Ovary (tissue), 9 donors: Measurements from ENCODE around the gene BBIP1. TPM values are rescaled to one million over a fixed set of nuclear protein-coding genes. Genes with fewer than 3 reads are reported as not detected.

Source experiments
- DNase-seq, 5 donors: peaks; one replicate each; pipeline ENCODE4 v3.0.0-alpha.2; 2019 to 2020
- H3K27ac ChIP-seq, 2 donors: fragments of 200-600 bp; one replicate each; pipeline versions ENCODE4 v1.5.1 to v1.8.0; 2019 to 2022
- H3K27me3 ChIP-seq: fragments of 200-600 bp; one replicate; pipeline ENCODE4 v1.8.0; 2022
- H3K36me3 ChIP-seq: fragments of 200-600 bp; sonication (generic); one replicate; pipeline ENCODE4 v1.5.1; 2019
- H3K4me1 ChIP-seq: one replicate; pipeline ENCODE4 v1.8.1; 2013; ENCODE audit warnings: mild to moderate bottlenecking, moderate library complexity; ENCODE audit not compliant: insufficient read depth
- H3K4me3 ChIP-seq: fragments of 200-600 bp; sonication (generic); one replicate; pipeline ENCODE4 v1.5.1; 2017
- H3K9me3 ChIP-seq, 2 donors: fragments of 200-600 bp in 1 of 2; sonication (generic) in 1 of 2; one replicate each; pipeline versions ENCODE4 v1.5.1 to v1.8.1; 2013 to 2019; ENCODE audit warnings: mild to moderate bottlenecking in 1 of 2, moderate library complexity in 1 of 2
- EP300 ChIP-seq: sonication (generic); formaldehyde crosslinking; IDR thresholded peaks from one replicate; pipeline ENCODE4 v1.6.1; 2017; ENCODE audit warnings: antibody characterized with exemption
- POLR2A ChIP-seq: fragments of 450-650 bp; IDR thresholded peaks from one replicate; pipeline ENCODE4 v1.6.1; 2017; ENCODE audit warnings: antibody characterized with exemption, mild to moderate bottlenecking, moderate library complexity
- WGBS, 3 donors: extraction: QIAGEN DNeasy Blood & Tissue Kit in 1 of 3; methylation state at CpG; one replicate each; pipeline versions ENCODE4 v1.1.5 to v1.1.7; 2013 to 2017; 5-methylcytosine and 5-hydroxymethylcytosine counted together
- intact Hi-C, 4 donors: fragments of 100-400 bp; cut with DNase I; formaldehyde crosslinking; loops; one replicate each; pipeline versions ENCODE4 v1.11.0 to v1.15.1; 2022 to 2023
- polyA plus RNA-seq, 2 donors: library from polyadenylated mRNA; stranded (reverse); fragments of 200-250 nt in 1 of 2; fragments of 350-450 nt in 1 of 2; fragmentation: Illumina TruSeq in 1 of 2; extraction: RNeasy Lipid Tissue Mini Kit (QIAGEN cat#74804) in 1 of 2; gene quantifications; one replicate each; pipeline ENCODE4 v1.2.3, GENCODE V29; 2013 to 2014
- total RNA-seq, 7 donors: library from RNA; depleted of rRNA in 2 of 7; stranded (reverse); fragments of >200 nt in 2 of 7; fragmentation: NEBNext Ultra II Directional in 3 of 7; extraction: Animal tissue kit (Norgen Biotek cat#: 25700) in 3 of 7; gene quantifications; one replicate each; pipeline versions ENCODE4 v1.1.0 to v1.2.4, GENCODE V29; 2016 to 2023
- TF ChIP-seq, protein P1 (sequence below), 3 donors: fragments of 450-650 bp in 2 of 3; fragments of 200-600 bp in 1 of 3; IDR thresholded peaks; one replicate each; pipeline versions ENCODE4 v1.5.1 to v1.8.0; 2016 to 2022; ENCODE audit warnings: antibody characterized with exemption in 3 of 3, mild to moderate bottlenecking in 1 of 3
- donor health status: DM: no; HTN: no; CAD: no; lungs with moderate emphysema.
- donor health status: DM: no; HTN: no; CAD: no.
- donor health status: Bipolar disorder and iron deficiency.
- donor health status: DM: yes; HTN: yes; CAD: no.
- donor health status: DM: no; HTN: no; CAD: no.
- donor health status: DM: yes; HTN: yes; CAD: no.

The BBIP1 gene
- total and polyA plus RNA-seq, 9 donors, result 22.0 to 40.5 (median 30.5) TPM

DNA sequence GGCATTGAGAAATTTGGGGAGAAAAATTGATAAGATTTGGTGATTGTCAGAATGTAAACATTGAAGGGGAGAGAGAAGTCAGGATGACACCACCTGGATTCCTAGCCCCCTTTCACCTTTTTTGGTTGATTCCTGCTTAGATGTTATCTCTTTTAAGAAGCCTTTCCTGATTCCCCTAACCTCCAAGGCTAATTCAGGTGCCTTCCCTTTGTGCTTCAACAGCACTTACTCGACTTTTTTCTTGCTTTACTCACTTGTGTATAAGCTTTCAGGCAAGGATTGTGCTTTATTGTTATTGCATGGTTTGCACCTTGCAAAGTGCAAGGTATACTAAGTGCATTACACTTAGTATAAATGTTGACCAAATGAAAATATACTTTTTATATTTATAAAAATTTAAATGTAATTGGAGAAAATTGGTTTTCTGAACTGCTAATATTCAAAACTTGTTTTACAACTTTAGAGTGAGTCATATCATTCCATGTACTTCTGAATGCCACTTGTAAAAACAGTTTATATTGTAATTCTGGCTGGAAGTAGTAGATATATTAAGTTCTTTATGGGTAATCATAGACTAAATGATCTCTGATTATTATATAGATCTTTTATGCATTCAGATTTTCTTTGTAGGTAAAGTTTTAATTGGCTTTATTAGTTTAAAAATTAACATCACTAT lies 13.7 kb upstream of the BBIP1 start:
- TF ChIP-seq, protein P1, sequence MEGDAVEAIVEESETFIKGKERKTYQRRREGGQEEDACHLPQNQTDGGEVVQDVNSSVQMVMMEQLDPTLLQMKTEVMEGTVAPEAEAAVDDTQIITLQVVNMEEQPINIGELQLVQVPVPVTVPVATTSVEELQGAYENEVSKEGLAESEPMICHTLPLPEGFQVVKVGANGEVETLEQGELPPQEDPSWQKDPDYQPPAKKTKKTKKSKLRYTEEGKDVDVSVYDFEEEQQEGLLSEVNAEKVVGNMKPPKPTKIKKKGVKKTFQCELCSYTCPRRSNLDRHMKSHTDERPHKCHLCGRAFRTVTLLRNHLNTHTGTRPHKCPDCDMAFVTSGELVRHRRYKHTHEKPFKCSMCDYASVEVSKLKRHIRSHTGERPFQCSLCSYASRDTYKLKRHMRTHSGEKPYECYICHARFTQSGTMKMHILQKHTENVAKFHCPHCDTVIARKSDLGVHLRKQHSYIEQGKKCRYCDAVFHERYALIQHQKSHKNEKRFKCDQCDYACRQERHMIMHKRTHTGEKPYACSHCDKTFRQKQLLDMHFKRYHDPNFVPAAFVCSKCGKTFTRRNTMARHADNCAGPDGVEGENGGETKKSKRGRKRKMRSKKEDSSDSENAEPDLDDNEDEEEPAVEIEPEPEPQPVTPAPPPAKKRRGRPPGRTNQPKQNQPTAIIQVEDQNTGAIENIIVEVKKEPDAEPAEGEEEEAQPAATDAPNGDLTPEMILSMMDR (IDR thresholded peaks at IDR 0.05), result no peak
- TF ChIP-seq POLR2A, result no peak
- no peak for TF ChIP-seq EP300
- Histone ChIP-seq H3K27ac (no peak overlapping the region), H3K9me3 (no peaks in the 10 kb centered on the region), H3K36me3 (no peaks in the 10 kb centered on the region), H3K4me3 (no peak overlapping the region), H3K27me3 (no peaks in the 10 kb centered on the region), H3K4me1 (peaks cover 10% of the 10 kb centered on the region)
- intact Hi-C loops, result no loop called here
- WGBS, 3 donors, result 63 to 76% (median 71%) methylated on average over 1 of the region's 1 CpG
- no peak for DNase-seq

DNA sequence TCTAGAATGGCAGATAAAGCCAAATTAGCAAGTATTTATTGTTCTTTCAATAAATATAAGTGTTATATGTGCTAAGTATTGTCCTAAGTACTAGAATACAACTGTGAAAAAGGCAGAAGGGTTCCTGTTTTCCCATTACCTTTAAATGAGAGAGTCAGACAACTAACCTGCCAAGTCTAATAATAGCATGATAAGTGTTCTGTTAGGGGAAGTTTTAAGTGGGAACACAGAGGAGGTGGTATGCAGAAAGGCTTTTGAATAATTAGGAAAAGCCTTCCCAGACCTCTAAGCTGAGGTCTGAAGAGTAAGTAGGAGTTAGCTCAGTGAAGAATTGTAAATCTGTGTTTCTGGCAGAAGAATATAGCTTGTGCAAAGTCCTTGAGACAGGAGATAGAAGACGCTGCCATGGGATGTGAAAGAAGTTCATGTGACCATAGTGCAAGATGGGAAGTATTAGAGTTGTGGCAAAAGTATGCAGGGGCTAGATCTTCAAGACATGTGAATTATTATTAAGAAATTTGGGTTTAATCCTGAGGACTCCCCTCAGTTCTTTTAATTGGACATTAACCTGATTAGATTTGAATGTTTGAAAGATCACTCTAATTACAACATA lies 12.9 kb upstream of the BBIP1 start:
- Histone ChIP-seq H3K4me3 (no peak overlapping the region), H3K27me3 (no peaks in the 10 kb centered on the region), H3K27ac (no peak overlapping the region), H3K4me1 (peaks cover 10% of the 10 kb centered on the region), H3K36me3 (no peaks in the 10 kb centered on the region), H3K9me3 (no peaks in the 10 kb centered on the region)
- WGBS, 3 donors, result 8 to 25% (median 13%) methylated on average over 1 of the region's 1 CpG
- no peak for DNase-seq
- intact Hi-C loops, result no loop called here
- no peak for TF ChIP-seq EP300
- no peak for TF ChIP-seq POLR2A
- TF ChIP-seq, protein P1 (IDR thresholded peaks at IDR 0.05), result no peak

DNA sequence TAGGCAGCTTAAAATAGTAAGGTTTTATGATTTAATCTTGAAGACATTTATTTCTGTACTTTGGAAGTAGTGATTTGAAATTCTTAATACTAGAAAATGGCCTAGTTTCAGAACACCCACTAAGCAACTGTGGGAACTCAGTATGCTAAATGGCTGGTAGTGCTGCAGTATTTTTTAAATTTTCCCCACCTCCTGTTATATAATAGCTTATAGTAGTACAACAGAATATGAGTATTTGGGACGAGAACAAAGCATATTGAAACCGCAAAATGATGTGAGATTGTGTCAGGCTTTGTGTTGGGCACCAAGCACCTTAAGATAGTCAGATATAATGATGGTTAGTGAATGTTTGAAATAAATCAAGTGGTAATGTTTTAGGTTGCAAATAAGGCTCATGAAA lies 8.5 kb upstream of the BBIP1 start:
- Histone ChIP-seq H3K27me3 (no peaks in the 10 kb centered on the region), H3K27ac (no peak overlapping the region), H3K4me3 (no peak overlapping the region), H3K9me3 (no peaks in the 10 kb centered on the region), H3K4me1 (peaks cover 5% of the 10 kb centered on the region), H3K36me3 (no peaks in the 10 kb centered on the region)
- WGBS, 3 donors, result 96 to 99% (median 96%) methylated on average over 2 of the region's 2 CpGs
- intact Hi-C loops, result loop anchor here in 1 of 4 donors (10.0 kb wide), 1 partner anchor 147 kb away; the partner anchor contains the start of gene ADRA2A
- no peak for DNase-seq
- TF ChIP-seq, protein P1 (IDR thresholded peaks at IDR 0.05), result no peak
- TF ChIP-seq EP300 (no peak), POLR2A (no peak)

DNA sequence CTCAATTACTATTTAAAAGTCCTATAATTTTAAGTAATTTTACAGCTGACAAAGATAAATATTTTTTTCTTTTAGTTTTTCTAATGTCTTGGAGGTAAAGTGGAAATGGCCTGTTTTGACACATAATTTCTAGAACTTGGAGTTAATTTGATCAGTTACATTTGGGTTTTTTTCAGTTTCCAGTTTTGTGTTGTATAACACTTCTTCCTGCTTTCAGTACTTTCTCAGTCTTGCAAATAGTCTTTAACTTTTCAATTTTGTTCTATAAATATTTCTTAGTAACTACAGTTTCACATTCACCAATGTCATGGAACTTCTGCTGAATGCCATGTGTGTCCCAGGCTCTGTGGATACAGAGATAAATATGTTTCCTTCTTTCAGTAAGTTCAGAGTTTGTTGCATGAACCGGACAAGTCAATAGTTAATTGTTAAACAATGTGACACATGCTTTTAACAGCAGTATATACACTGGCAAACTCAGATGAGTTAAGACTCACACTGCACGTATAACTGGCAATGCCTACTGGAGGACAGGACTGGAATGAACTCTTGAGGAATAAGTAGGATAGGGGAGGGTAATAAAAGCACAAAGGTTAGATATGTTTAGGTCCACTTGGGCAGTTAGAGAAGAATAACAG lies 5.0 kb upstream of the BBIP1 start:
- DNase-seq, result no peak
- intact Hi-C loops, result loop anchor here in 2 of 4 donors (5.0 to 10.0 kb wide), 2 partner anchors 151 to 1248 kb away; partner anchors contain the start of gene ADRA2A (in 1 of the 2)

More for the DNA sequence above, 5.0 kb upstream of the BBIP1 start:
- TF ChIP-seq EP300 (no peak), POLR2A (no peak)
- TF ChIP-seq, protein P1 (IDR thresholded peaks at IDR 0.05), result no peak
- WGBS, 3 donors, result 74 to 81% (median 77%) methylated on average over 2 of the region's 2 CpGs
- no peaks in the 10 kb centered on the region for H3K36me3 ChIP-seq
- peaks cover 4% of the 10 kb centered on the region for H3K4me1 ChIP-seq
- H3K4me3 ChIP-seq, result no peak overlapping the region
- no peak overlapping the region for H3K27ac ChIP-seq
- H3K27me3 ChIP-seq, result no peaks in the 10 kb centered on the region
- H3K9me3 ChIP-seq, result no peaks in the 10 kb centered on the region
